ENCODE data around the gene TYROBP. TPM values are rescaled to one million over a fixed set of nuclear protein-coding genes. Genes with fewer than 3 reads are reported as not detected.

The TYROBP gene
- total and polyA plus RNA-seq, 7 experiments from 2014 or later, result 2.3 to 428 (median 17.3) TPM; not detected in 1

- H3K4me1 ChIP-seq (ENCODE audit: control insufficient read depth in 2 of 2, insufficient read depth in 2 of 2, low read length in 2 of 2), result peaks cover 34 to 37% of the 10 kb centered on the region in 2 donors
- Mint-ChIP-seq H3K27ac (peak overlapping the region; percentile 76 to 98 (median 96)), H3K9me3 (no peaks in the 10 kb centered on the region), H3K36me3 (peaks cover 0 to 4% (median 0%) of the 10 kb centered on the region in 5 donors), H3K4me1 (peaks cover 39 to 59% (median 46%) of the 10 kb centered on the region in 7 donors), H3K27me3 (no peaks in the 10 kb centered on the region), H3K4me3 (peak overlapping the region; percentile 62 to 100 (median 78))
- H3K4me3 ChIP-seq (ENCODE audit: low read length), result no peak overlapping the region
- H3K27me3 ChIP-seq (ENCODE audit: control insufficient read depth in 2 of 2, insufficient read depth in 2 of 2, low read length in 2 of 2), result no peaks in the 10 kb centered on the region
- H3K36me3 ChIP-seq (ENCODE audit: control insufficient read depth in 2 of 3, insufficient read depth in 3 of 3, low read length in 3 of 3), result peaks cover 0 to 5% (median 4%) of the 10 kb centered on the region in 3 experiments
- intact Hi-C loops (cut with micrococcal nuclease), result loop anchor here in 1 of 2 donors (5.0 kb wide), 1 partner anchor 692 kb away; no protein-coding TSS in a partner anchor
- H3K9me3 ChIP-seq (ENCODE audit: control insufficient read depth in 2 of 3, low read length in 3 of 3), result no peaks in the 10 kb centered on the region
- no peak for ATAC-seq
- DNase-seq, result no peak
- peak overlapping the region; percentile 100 for H3K27ac ChIP-seq (ENCODE audit: low read depth, low read length)
- CTCF ChIA-PET, result interaction anchor here (2.2 to 2.5 kb wide), 2 partner anchors 22 to 27 kb away, joined by 7 to 9 read pairs; no protein-coding TSS in a partner anchor
- POLR2A ChIA-PET, result interaction anchor here (0.6 to 4.1 kb wide), 4 partner anchors 17 to 151 kb away, joined by 3 to 44 read pairs (median 5); no protein-coding TSS in a partner anchor
Measured at GRCh38 chr19:35904311-35905068, 3.6 kb downstream of the TYROBP start.

- Histone ChIP-seq H3K4me3 (ENCODE audit: low read length) (peak overlapping the region; percentile 84), H3K27ac (ENCODE audit: low read depth, low read length) (peak overlapping the region; percentile 100), H3K36me3 (ENCODE audit: control insufficient read depth in 2 of 3, insufficient read depth in 3 of 3, low read length in 3 of 3) (peaks cover 0 to 5% (median 4%) of the 10 kb centered on the region in 3 experiments), H3K27me3 (ENCODE audit: control insufficient read depth in 2 of 2, insufficient read depth in 2 of 2, low read length in 2 of 2) (no peaks in the 10 kb centered on the region), H3K4me1 (ENCODE audit: control insufficient read depth in 2 of 2, insufficient read depth in 2 of 2, low read length in 2 of 2) (peaks cover 26 to 37% of the 10 kb centered on the region in 2 donors), H3K9me3 (ENCODE audit: control insufficient read depth in 2 of 3, low read length in 3 of 3) (no peaks in the 10 kb centered on the region)
- Mint-ChIP-seq H3K4me3 (peak overlapping the region; percentile 83 to 100 (median 94)), H3K27me3 (no peaks in the 10 kb centered on the region), H3K9me3 (no peaks in the 10 kb centered on the region), H3K4me1 (peaks cover 31 to 53% (median 42%) of the 10 kb centered on the region in 7 donors), H3K27ac (peak overlapping the region; percentile 92 to 98 (median 97)), H3K36me3 (peaks cover 0 to 6% (median 0%) of the 10 kb centered on the region in 5 donors)
- ChIA-PET CTCF (interaction anchor here (2.2 to 2.5 kb wide), 2 partner anchors 23 to 28 kb away, joined by 7 to 9 read pairs; no protein-coding TSS in a partner anchor), POLR2A (interaction anchor here (0.6 to 4.1 kb wide), 14 partner anchors 10 to 159 kb away, joined by 3 to 44 read pairs (median 3); partner anchors contain the start of genes PSENEN, SDHAF1, THAP8 and U2AF1L4)
- ATAC-seq (peak; percentile 79), DNase-seq (peak; percentile 79 to 92 (median 90))
- intact Hi-C loops (cut with micrococcal nuclease), result loop anchor here (1.0 to 5.0 kb wide), 6 partner anchors 21 to 691 kb away; partner anchors contain the start of genes THAP8 (in 2 of the 2), WDR62 (in 2 of the 2), APLP1 (in 1 of the 2) and PSENEN (in 1 of the 2)
Measured at GRCh38 chr19:35903550-35904179, 4.4 kb downstream of the TYROBP start.

- Mint-ChIP-seq H3K4me3 (peak overlapping the region; percentile 83 to 100 (median 94)), H3K27me3 (no peaks in the 10 kb centered on the region), H3K4me1 (peaks cover 31 to 54% (median 46%) of the 10 kb centered on the region in 7 donors), H3K36me3 (peaks cover 0 to 9% (median 0%) of the 10 kb centered on the region in 5 donors), H3K9me3 (peaks cover 0 to 3% (median 0%) of the 10 kb centered on the region in 11 donors), H3K27ac (peak overlapping the region; percentile 92 to 98 (median 97))
- CTCF ChIA-PET, result interaction anchor here (2.2 to 2.5 kb wide), 2 partner anchors 23 to 28 kb away, joined by 7 to 9 read pairs; no protein-coding TSS in a partner anchor
- no peak for ATAC-seq
- Histone ChIP-seq H3K9me3 (ENCODE audit: control insufficient read depth in 2 of 3, low read length in 3 of 3) (no peaks in the 10 kb centered on the region), H3K27me3 (ENCODE audit: control insufficient read depth in 2 of 2, insufficient read depth in 2 of 2, low read length in 2 of 2) (no peaks in the 10 kb centered on the region), H3K4me1 (ENCODE audit: control insufficient read depth in 2 of 2, insufficient read depth in 2 of 2, low read length in 2 of 2) (peaks cover 29 to 41% of the 10 kb centered on the region in 2 donors), H3K36me3 (ENCODE audit: control insufficient read depth in 2 of 3, insufficient read depth in 3 of 3, low read length in 3 of 3) (peaks cover 0 to 5% (median 4%) of the 10 kb centered on the region in 3 experiments), H3K4me3 (ENCODE audit: low read length) (peak overlapping the region; percentile 84), H3K27ac (ENCODE audit: low read depth, low read length) (peak overlapping the region; percentile 100)
- no peak for DNase-seq
- POLR2A ChIA-PET, result interaction anchor here (0.7 to 4.1 kb wide), 11 partner anchors 10 to 158 kb away, joined by 3 to 44 read pairs (median 3); partner anchors contain the start of genes PSENEN, SDHAF1, THAP8 and U2AF1L4
- intact Hi-C loops (cut with micrococcal nuclease), result loop anchor here (1.0 to 5.0 kb wide), 7 partner anchors 21 to 691 kb away; partner anchors contain the start of genes THAP8 (in 2 of the 2), WDR62 (in 2 of the 2), APLP1 (in 1 of the 2) and PSENEN (in 1 of the 2)
Measured at GRCh38 chr19:35902870-35903475, 5.1 kb downstream of the TYROBP start.

- peaks cover 0 to 3% (median 0%) of the 10 kb centered on the region in 11 donors for H3K9me3 Mint-ChIP-seq
- peaks cover 38 to 45% of the 10 kb centered on the region in 2 donors for H3K4me1 ChIP-seq (ENCODE audit: control insufficient read depth in 2 of 2, insufficient read depth in 2 of 2, low read length in 2 of 2)
- peaks cover 0 to 14% (median 3%) of the 10 kb centered on the region in 5 donors for H3K36me3 Mint-ChIP-seq
- POLR2A ChIA-PET, result interaction anchor here (1.2 to 4.1 kb wide), 7 partner anchors 12 to 92 kb away, joined by 3 to 44 read pairs (median 4); partner anchors contain the start of gene SDHAF1
- H3K27me3 ChIP-seq (ENCODE audit: control insufficient read depth in 2 of 2, insufficient read depth in 2 of 2, low read length in 2 of 2), result no peaks in the 10 kb centered on the region
- CTCF ChIA-PET, result interaction anchor here (2.2 kb wide), 1 partner anchor 29 kb away, joined by 9 read pairs; no protein-coding TSS in a partner anchor
- H3K4me1 Mint-ChIP-seq, result peaks cover 35 to 61% (median 49%) of the 10 kb centered on the region in 7 donors
- peak within 1 kb of the TSS; percentile 92 to 98 (median 97) for H3K27ac Mint-ChIP-seq
- H3K36me3 ChIP-seq (ENCODE audit: control insufficient read depth in 2 of 3, insufficient read depth in 3 of 3, low read length in 3 of 3), result peaks cover 0 to 13% (median 4%) of the 10 kb centered on the region in 3 experiments
- DNase-seq, result peak; percentile 24 to 78 (median 69)
- no peaks in the 10 kb centered on the region for H3K27me3 Mint-ChIP-seq
- peak within 1 kb of the TSS; percentile 84 for H3K4me3 ChIP-seq (ENCODE audit: low read length)
- H3K9me3 ChIP-seq (ENCODE audit: control insufficient read depth in 2 of 3, low read length in 3 of 3), result no peaks in the 10 kb centered on the region
- peak within 1 kb of the TSS; percentile 100 for H3K27ac ChIP-seq (ENCODE audit: low read depth, low read length)
- ATAC-seq, result peak; percentile 13
- intact Hi-C loops (cut with micrococcal nuclease), result loop anchor here (1.0 to 5.0 kb wide), 3 partner anchors 33 to 690 kb away; partner anchors contain the start of gene APLP1 (in 1 of the 2)
- H3K4me3 Mint-ChIP-seq, result peak within 1 kb of the TSS; percentile 83 to 100 (median 94)
Measured at GRCh38 chr19:35901854-35902661, 6.0 kb downstream of the TYROBP start, which contains the start of gene HCST. Gene HCST (plus strand): TSS chr19:35902529. CDS start chr19:35902594, 65 bp downstream.

- H3K4me3 Mint-ChIP-seq, result peak overlapping the region; percentile 83 to 100 (median 96)
- ChIA-PET CTCF (interaction anchor here (0.6 to 1.2 kb wide), 4 partner anchors 21 to 695 kb away, joined by 3 to 8 read pairs (median 4); no protein-coding TSS in a partner anchor), POLR2A (interaction anchor here (0.6 to 2.1 kb wide), 8 partner anchors 8 to 272 kb away, joined by 4 to 23 read pairs (median 6); no protein-coding TSS in a partner anchor)
- ATAC-seq, result no peak
- no peak for DNase-seq
- H3K36me3 Mint-ChIP-seq, result peaks cover 0 to 14% (median 3%) of the 10 kb centered on the region in 5 donors
- intact Hi-C loops (cut with micrococcal nuclease), result loop anchor here in 1 of 2 donors (5.0 kb wide), 1 partner anchor 689 kb away; no protein-coding TSS in a partner anchor
- H3K27ac Mint-ChIP-seq, result peak overlapping the region; percentile 92 to 98 (median 97)
- peaks cover 0 to 3% (median 0%) of the 10 kb centered on the region in 11 donors for H3K9me3 Mint-ChIP-seq
- no peaks in the 10 kb centered on the region for H3K27me3 ChIP-seq (ENCODE audit: control insufficient read depth in 2 of 2, insufficient read depth in 2 of 2, low read length in 2 of 2)
- H3K4me1 Mint-ChIP-seq, result peaks cover 35 to 66% (median 47%) of the 10 kb centered on the region in 7 donors
- peak overlapping the region; percentile 84 for H3K4me3 ChIP-seq (ENCODE audit: low read length)
- H3K36me3 ChIP-seq (ENCODE audit: control insufficient read depth in 2 of 3, insufficient read depth in 3 of 3, low read length in 3 of 3), result peaks cover 0 to 22% (median 4%) of the 10 kb centered on the region in 3 experiments
- peaks cover 39 to 49% of the 10 kb centered on the region in 2 donors for H3K4me1 ChIP-seq (ENCODE audit: control insufficient read depth in 2 of 2, insufficient read depth in 2 of 2, low read length in 2 of 2)
- H3K9me3 ChIP-seq (ENCODE audit: control insufficient read depth in 2 of 3, low read length in 3 of 3), result no peaks in the 10 kb centered on the region
- no peaks in the 10 kb centered on the region for H3K27me3 Mint-ChIP-seq
- H3K27ac ChIP-seq (ENCODE audit: low read depth, low read length), result peak overlapping the region; percentile 100
Measured at GRCh38 chr19:35901055-35901644, 6.9 kb downstream of the TYROBP start.
